Activated CD4-positive, alpha-beta T cell treated with anti-CD3 and anti-CD28 coated beads, Interleukin-2, Interleukin-6, amounts not matched to agents 100 ng/mL and 50 ng/mL, durations not matched to agents 16 hours and 8 hours (primary cell): Measurements from ENCODE around the gene COPS7B.

Source experiments
- DNase-seq: peaks from one replicate; pipeline ENCODE4 v3.0.0-alpha.2; 2020

Gene COPS7B

GRCh38 chr2:231786917-231787292 lies 660 bp downstream of the COPS7B start:
- DNase-seq, result no peak

DNA sequence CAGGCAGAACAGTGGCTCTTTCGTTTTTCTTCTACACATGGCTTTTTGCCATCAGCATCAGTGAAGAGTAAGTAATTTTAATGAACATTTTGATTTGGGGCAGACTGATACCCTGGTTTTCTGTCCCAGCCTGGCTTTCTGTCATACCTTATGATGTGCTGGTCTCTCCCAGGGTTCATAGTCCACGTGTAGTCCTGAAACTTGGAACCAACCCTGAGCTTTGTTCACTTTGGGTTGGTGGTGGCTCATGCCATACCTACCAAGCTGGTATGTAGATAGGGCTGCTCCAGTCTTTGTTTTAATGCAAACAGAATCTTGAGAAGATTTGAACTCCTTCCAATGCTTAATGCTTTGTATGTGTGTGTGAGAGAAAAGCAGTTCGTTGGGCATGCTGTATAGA lies 4.9 kb downstream of the COPS7B start:
- no peak for DNase-seq

DNA sequence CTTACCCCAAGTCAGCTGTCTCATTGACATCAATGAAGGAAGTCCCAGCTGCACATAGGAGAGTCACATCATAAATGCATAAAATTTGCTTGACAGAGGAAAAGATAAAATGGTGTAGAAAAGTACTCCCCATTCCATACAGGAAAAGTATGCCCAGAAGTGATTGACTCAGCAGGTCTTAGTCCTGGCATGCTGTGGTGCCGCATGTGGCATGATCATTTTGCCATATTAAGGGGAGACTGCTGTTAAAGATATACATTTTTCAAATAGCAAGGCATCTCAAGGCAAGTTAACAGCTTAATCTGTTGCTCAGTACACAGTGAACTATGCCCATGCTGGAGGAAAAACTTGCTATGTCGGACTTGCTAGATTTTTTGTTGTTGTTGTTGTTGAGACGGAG lies 8.1 kb downstream of the COPS7B start:
- no peak for DNase-seq

- no peak for DNase-seq
Measured at GRCh38 chr2:231795525-231796327, 9.5 kb downstream of the COPS7B start.

GRCh38 chr2:231800493-231801091 lies 14.3 kb downstream of the COPS7B start:
- DNase-seq, result peak; percentile 56

DNA sequence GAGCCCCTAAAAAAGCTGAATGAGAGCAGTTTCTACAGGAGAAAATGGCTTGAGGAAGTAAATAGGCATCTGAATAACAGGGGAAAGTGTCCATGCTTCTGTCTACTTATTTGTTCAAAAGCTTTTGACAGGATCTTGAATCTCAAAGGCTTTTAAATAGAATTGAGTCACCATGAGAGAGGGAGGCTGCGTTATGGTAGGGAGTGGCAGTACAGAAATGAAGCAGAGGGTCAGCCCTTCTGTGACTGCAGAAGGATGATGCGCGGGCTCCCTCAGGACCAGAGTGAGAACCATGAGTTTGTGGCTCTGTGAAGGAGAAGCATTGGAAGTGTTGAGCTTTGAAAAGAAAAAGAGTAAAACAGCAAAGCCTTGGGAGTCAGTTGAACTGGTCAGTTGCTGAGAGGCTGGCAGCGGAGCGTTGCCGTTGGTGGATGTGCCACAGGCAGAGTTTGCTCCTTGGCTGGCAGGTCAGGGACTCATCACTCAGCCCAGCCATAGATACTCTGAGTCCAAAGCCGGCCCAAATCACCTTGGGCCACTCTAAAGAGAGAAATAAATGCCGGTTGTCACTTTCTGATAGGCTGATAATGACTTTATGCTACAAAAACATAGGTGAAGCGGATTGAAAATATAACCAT lies 17.4 kb downstream of the COPS7B start:
- DNase-seq, result no peak

- no peak for DNase-seq
Measured at GRCh38 chr2:231807020-231807419, 20.8 kb downstream of the COPS7B start.

DNA sequence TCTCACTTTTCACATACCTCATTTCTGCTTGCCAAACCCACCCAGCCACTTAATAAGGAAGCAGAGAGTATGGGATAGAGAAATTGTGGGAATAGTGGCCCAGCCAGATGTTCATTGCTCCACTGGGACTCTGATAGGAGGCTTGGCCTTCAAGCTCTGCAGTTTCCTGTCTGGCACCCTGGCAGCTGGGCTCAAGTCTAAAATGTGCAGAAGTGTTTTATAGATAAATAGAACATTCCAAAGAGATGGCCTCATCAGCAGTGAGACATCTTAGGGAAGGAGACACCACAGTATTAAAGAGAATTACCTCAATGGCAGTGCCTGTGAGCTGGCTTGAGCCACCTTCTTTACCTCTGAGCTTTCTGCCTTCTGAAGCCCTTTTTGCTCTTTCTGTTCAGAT lies 24.7 kb downstream of the COPS7B start:
- DNase-seq, result no peak

DNA sequence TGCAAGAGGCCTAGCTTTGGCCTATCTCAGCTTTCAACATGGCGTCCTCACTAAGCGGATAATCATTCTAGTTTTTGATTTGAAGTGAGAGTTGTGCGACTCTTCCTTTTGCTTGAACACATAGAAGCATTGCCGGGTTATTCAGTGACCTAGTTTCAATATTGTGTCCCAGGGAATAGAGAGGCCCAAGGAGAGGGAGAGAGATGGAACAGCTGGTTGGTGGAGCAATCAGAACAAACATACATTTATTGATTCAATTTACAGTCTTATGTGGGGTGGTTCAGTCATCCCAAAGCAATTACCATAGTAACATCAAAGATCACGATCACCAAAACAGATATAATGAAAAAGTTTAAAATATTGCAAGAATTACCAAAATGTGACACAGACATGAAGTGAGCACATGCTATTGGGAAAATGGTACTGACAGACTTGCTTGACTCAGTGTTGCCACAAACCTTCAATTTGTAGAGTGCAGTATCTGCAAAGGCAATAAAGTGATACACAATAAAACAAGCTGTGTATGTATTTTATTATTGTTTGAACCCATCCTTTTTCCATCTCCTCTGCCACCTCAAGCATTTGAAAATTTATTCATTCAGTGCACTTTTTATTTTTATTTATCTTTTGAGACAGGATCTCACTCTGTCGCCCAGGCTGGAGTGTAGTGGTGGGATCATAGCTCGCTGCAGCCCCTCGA lies 30.2 kb downstream of the COPS7B start:
- no peak for DNase-seq

DNA sequence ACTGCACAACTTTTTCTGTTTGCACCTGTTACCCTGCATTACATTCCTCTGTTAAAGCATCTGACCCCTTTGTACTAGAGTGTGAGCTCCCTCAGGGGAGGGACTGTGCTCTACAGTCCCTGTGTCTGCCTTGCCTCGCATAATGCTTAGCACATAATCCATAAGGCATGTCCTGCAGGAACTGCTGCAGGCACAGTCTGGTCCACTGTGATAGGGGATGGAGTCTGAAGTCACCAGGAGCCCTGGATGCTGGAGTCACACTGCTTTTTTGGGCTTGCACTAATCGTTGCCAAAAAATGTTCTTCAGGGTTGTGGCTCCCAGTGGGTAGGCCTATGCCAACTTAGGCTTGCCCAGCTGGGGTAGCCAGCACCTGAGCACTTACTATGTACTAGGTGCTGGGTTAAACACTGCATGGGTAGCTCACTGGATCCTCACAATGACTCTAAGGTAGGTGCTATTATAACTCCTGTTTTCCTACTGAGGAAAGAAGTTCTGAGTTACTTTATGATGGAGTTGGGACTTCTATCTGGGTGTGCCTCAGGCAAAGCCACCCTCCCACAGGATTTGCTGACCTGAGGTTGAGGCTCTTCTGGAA lies 33.3 kb downstream of the COPS7B start:
- DNase-seq, result no peak

DNA sequence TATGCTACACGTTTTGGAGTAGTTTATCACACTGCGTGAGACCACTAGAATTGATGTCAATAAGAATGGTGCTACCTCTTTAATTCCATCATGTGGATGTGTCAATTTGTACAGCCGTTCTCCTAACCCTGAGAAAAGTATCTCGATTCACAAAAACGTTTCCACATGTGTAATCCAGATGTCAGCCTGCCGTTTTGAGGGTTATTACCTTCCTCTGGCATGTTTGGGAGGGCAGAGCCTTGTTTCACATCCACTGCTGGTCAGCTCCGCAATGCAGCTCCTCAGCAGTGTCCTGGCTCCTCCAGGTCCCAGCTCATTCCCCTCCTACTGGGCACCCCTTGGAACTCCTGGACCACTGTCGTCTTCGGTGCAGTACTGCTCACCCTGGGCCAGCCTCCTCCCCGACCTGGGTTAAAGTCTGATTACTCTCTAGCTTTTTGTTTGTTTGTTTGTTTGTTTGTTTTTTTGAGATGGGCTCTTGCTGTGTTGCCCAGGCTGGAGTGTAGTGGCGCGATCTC lies 34.6 kb downstream of the COPS7B start:
- DNase-seq, result no peak

DNA sequence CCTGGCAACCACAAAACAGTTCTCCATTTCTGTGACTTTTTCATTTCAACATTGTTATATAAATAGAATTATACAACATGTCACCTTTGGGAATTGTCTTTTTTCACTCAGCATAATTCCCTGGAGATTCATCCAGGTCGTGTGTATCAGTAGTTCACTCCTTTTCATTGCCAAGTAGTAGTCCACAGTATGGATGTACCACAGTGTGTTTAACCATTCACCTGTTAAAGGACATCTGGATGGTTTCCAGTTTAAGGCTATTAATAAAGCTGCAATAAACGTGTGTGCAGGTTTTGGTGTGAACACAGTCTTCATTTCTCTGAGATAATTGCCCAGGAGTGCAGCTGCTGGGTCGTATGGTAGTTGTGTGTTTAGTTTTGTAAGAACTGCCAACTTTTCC lies 35.7 kb downstream of the COPS7B start:
- DNase-seq, result no peak

DNA sequence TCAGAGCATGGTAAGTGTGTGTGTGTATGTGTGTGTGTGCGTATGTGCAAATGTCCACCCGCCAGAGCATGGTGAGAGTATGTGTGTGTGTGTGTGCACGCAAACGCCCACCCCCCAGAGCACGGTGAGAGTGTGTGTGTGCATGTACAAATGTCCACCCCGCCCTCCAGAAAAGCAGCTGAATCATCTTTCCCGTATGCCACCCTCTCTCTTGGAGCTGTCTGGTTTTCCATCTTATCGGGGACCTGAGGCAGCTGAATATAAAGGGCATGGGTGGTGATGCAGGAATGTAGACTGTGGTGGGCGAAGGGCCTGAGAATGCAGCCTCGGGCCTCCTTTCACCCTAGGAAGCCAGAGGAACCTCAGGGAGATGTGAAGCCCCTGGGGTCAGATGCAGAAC lies 66.9 kb downstream of the COPS7B start:
- no peak for DNase-seq

GRCh38 chr2:231854616-231855125 lies 68.4 kb downstream of the COPS7B start:
- DNase-seq, result no peak

DNA sequence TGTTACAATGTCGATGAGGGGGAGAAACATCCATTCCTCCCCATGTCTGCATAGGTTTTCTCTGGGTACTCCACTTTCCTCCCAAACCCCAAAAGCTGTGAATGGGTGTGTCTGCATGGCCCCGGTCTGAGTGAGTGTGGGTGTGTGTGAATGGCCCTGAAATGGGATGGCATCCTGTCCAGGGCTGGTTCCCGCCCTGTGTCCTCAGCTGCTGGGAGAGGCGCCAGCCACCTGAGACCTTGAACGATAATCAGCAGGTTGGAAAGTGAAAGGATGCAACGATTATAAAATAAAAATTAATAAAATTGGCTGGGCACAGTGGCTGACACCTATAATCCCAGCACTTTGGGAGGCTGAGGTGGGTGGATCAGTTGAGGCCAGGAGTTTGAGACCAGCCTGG lies 70.7 kb downstream of the COPS7B start:
- DNase-seq, result no peak
